ENCODE results near the gene IL18BP.

IL18BP gene

DNA sequence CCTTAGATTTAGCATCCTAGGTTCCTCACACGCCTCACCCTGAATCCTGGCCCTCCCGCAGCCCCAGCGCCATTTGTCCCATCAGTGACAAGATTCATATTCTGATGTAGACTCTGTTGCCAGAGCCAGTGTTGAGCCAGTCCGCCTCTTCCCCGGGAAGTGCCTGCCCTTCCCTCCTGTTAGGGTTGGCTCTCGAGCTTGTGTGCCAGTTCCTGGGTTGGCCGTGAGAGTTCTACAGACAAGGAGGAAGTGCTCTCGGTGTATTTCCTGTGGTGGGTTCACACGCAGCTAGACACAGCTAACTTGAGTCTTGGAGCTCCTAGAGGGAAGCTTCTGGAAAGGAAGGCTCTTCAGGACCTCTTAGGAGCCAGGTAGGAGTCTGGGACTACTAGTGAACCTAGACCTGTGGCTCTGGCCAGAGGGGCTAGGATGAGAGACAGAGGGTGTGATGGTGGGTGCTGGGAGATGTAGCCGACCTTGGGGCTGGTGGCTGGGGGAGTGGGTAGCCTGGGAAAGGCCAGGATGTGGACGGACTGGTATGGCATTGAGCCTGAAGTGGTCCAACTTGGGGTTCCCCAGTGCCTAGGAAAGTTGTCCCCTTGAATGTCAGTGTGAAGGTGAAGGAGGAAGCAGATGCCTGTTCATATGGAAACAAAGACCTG, at the start of gene IL18BP:
Gene IL18BP, plus strand, starts transcription at position 261 of the 662 bp plus-strand sequence. CDS start 1,076 bp downstream, outside the sequence.
- TF ChIP-seq, protein P1, sequence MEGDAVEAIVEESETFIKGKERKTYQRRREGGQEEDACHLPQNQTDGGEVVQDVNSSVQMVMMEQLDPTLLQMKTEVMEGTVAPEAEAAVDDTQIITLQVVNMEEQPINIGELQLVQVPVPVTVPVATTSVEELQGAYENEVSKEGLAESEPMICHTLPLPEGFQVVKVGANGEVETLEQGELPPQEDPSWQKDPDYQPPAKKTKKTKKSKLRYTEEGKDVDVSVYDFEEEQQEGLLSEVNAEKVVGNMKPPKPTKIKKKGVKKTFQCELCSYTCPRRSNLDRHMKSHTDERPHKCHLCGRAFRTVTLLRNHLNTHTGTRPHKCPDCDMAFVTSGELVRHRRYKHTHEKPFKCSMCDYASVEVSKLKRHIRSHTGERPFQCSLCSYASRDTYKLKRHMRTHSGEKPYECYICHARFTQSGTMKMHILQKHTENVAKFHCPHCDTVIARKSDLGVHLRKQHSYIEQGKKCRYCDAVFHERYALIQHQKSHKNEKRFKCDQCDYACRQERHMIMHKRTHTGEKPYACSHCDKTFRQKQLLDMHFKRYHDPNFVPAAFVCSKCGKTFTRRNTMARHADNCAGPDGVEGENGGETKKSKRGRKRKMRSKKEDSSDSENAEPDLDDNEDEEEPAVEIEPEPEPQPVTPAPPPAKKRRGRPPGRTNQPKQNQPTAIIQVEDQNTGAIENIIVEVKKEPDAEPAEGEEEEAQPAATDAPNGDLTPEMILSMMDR (conservative IDR thresholded peaks at IDR 0.05; ENCODE audit: control insufficient read depth, insufficient read depth, low read depth, low read length), result no peak
- H3K4me3 ChIP-seq (ENCODE audit: control insufficient read depth, low read depth, low read length), result no peak within 1 kb of the TSS
- DNase-seq (ENCODE audit: low read depth), result no peak

- H3K4me3 ChIP-seq (ENCODE audit: control insufficient read depth, low read depth, low read length), result no peak overlapping the region
- DNase-seq (ENCODE audit: low read depth), result no peak
- TF ChIP-seq, protein P1 (conservative IDR thresholded peaks at IDR 0.05; ENCODE audit: control insufficient read depth, insufficient read depth, low read depth, low read length), result no peak
These were observed 49.7 kb upstream of the IL18BP start for GRCh38 chr11:71949034-71949433.

GRCh38 chr11:71951741-71952310, 46.9 kb upstream of the IL18BP start:
- no peak overlapping the region for H3K4me3 ChIP-seq (ENCODE audit: control insufficient read depth, low read depth, low read length)
- TF ChIP-seq, protein P1 (conservative IDR thresholded peaks at IDR 0.05; ENCODE audit: control insufficient read depth, insufficient read depth, low read depth, low read length), result no peak
- DNase-seq (ENCODE audit: low read depth), result no peak

- no peak overlapping the region for H3K4me3 ChIP-seq (ENCODE audit: control insufficient read depth, low read depth, low read length)
- no peak for DNase-seq (ENCODE audit: low read depth)
- TF ChIP-seq, protein P1 (conservative IDR thresholded peaks at IDR 0.05; ENCODE audit: control insufficient read depth, insufficient read depth, low read depth, low read length), result no peak
These were observed 42.7 kb upstream of the IL18BP start for GRCh38 chr11:71955898-71956456.

DNA sequence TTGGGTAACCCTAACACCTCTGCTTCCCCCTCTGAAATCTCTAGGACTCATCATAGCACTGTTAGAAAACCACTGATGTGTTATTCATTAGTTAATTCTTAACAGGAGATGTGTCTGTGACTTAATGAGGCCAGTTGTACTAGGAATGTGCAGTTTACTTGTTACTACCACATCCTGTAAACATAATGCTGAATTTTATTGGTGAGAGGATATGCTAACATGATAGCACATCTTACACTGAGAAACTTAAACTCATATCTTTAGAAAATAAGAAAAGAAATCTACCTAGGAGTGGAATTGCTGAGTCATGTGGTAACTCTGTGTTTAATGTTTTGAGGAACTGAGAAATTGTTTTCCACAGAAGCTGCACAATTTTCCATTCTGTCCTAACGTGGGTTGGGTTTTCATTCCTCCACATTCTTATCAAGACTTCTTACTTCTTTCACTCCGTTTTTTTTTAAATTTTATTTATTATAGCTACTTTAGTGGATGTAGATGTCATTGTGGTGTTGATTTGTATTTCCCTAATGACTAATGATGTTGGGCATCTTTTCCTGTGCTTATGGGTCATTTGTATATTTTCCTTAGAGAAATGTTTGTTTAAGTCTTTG, 36.2 kb upstream of the IL18BP start:
- no peak overlapping the region for H3K4me3 ChIP-seq (ENCODE audit: control insufficient read depth, low read depth, low read length)
- TF ChIP-seq, protein P1 (conservative IDR thresholded peaks at IDR 0.05; ENCODE audit: control insufficient read depth, insufficient read depth, low read depth, low read length), result no peak

GRCh38 chr11:71963468-71963867, 35.2 kb upstream of the IL18BP start:
- TF ChIP-seq, protein P1 (conservative IDR thresholded peaks at IDR 0.05; ENCODE audit: control insufficient read depth, insufficient read depth, low read depth, low read length), result no peak
- DNase-seq (ENCODE audit: low read depth), result no peak
- H3K4me3 ChIP-seq (ENCODE audit: control insufficient read depth, low read depth, low read length), result no peak overlapping the region

More for the DNA sequence above, 36.2 kb upstream of the IL18BP start:
- DNase-seq (ENCODE audit: low read depth), result peak; percentile 41

All from fibroblast of mammary gland (primary cell).